ENCODE data around the gene OR56A3.

The OR56A3 gene

DNA sequence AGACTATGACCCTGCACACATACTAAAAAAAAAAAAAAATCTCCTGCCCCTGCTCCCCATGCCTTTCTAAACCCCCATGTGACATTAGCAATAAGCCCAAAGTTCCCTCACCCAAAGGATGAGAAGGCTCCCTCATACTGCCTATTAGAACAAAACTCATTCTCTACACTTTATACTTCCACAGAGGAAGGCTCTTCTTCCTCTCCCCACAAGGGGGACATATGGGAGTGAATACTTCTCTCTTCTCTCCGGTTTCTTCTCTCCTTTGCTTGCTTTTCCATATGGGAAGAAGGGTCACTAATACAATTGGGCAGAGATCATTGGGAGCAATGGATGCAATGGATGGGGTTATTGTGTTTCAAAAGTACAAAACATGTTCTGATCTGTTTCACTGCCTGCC, 41.4 kb downstream of the OR56A3 start:
- DNase-seq = no peak

- DNase-seq = no peak
Observed at GRCh38 chr11:5986885-5987284, 44.8 kb downstream of the OR56A3 start, which contains the start of gene OR52L1. OR52L1 (minus strand) TSS chr11:5986985; CDS start chr11:5986930, 55 bp downstream.

DNA sequence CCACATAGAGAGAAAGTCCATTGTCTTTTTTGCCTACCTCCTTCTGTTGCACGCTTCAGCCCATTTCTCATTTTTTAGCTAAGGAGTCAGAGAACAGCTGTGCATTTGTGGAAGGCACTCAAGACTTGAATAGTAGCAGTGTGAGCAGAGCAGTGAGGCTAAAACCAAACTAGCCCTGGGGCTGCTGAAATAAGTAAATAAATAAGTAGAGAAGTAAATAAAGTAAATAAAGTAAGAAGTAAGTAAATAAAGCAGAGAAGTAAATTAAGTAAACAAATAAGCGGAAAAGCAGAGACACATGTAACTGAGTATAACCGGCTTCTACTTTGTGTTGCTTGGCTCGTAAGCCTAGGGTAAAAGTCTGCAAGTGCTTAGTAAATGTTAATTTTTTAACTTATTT, 47.2 kb downstream of the OR56A3 start:
- no peak for DNase-seq

DNA sequence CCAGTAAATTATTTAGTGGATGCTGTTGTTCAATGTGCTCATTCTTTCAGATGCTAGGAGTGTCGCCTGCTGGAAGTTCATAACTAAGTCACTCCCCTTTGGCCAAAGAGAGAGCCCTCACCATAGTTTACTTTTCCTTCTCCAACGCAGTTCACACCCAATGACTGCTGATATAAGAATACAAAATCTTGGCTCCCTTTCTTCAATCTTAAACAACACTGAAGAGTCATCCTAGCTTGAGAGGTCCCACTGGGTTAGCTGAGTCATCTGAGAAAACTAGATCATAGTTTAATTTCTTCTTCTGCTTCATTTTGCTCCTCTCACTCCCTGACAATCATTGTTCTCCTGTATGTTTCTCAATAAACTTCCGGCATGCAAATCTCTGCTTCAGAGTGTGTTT, 50.1 kb downstream of the OR56A3 start:
- DNase-seq = no peak

GRCh38 chr11:5992604-5993251, 50.7 kb downstream of the OR56A3 start:
- DNase-seq = no peak

DNA sequence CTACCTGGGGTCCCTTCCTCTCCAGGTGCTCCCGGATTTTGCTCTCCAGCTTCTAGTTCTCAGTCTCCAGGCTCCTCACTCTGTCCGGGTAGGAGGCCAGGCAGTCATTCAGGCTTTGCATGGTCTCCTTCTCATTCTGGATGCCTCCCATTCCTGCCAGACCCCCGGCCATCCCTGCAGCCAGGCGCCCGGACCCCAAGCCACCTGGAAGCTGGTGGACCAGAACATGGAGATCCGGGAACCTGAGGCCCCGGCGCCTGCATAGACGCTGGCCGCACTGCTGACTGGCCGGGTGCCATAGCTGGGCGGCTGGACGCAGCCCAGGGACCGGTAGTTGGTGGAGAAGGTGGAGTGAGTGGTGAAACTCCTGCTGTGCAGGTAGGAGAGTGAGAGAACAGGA, 52.7 kb downstream of the OR56A3 start:
- no peak for DNase-seq
